HG02852 (cell line): Measurements from ENCODE around the gene FAM107B.

Source experiments
- ATAC-seq: cut with Tn5 transposase; IDR thresholded peaks from one replicate; pipeline ENCODE4 v1.9.1; 2021; ENCODE audit warnings: mild to moderate bottlenecking, moderate library complexity; ENCODE audit not compliant: unreplicated experiment

The FAM107B gene

DNA sequence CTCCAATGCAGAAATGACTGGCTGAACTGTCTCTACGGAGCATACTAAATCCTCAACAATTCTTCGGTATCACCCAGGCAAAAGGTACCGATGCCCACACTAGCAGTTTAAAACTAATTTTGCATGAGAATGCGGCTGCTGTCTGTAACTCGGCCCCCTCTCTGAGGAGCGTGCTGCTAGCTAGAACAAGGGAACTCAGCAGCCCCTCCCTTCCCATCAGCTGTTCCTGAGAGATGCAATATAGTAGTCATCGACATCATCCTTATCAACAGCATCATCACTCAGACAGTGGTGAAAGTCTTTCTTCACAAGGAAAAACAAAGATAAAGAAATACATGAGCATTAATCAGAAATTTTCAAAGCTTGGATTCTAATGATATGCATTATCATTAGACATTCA is 254.9 kb downstream of the FAM107B start:
- no peak for ATAC-seq

DNA sequence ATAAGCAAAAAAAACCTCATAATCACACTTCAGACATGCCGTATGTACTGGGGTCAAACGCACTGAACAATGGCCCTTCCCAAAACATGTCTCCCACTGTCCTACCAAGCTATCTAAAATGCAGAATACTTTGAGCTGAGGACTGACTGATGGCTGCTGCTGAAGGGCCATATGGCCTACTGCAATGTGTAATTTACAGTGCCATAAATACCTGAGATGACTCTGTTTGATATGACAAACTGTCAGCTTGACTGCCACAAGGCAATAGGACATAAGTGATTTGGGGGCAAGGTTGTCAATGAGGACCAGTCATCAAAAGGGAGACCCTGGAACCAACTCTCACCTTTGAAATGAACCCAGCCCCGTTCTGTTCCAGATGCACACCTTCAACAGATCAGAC is 256.5 kb downstream of the FAM107B start:
- no peak for ATAC-seq

DNA sequence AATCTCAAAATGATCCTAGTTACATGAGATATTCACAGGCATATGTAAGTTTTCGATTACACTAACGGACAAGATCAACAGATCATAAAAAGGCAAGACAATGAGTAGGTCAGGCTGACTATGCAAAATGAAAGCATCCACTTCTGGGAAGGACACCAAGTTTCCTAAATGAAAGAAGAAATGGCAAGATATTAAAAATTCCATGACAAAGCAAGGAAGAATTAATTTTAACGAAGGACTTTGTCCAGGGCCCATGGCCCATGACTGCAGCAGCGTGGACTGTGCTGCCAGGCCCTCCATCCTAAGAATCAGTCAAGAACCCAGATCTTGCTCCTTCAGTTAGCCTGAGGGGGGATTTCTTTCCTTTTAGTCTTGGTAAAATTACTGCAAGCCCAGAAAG is 261.6 kb downstream of the FAM107B start:
- no peak for ATAC-seq

DNA sequence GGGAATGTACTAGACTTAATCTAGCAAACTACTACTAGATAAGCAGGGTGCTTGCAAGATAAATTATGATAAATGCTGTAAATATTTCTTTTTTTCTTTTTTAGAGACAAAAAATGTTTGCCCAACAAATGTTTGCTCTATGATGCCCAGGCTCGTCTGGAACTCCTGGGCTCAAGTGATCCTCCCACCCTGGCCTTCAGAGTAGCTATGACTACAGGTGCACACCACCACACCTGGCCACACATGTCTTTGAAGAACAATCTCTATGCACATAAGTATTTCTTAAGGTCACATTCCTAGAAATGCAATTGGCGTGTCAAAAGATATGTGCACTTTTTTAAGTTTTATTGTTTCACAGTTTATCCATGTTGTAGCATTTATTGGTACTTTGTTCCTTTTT is 264.4 kb downstream of the FAM107B start:
- no peak for ATAC-seq

DNA sequence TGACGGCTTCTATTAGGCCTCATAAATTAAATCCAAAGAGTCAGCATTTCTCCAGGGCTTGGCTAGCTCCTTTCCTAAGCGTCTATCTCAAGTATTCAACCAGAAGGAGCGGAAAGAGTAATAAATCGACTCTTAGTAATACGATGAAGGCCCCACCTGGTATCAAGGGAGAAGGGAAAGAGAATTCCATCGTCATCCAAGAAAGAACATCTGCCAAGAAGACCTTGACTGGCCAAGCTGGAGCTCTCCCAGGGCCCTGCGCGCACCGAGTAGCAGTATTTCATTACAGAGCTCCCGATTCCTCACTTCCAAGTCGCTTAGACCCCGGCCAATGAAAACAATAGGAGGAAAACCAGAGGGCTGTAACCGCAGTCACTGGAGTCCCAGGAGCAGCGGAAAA is 266.0 kb downstream of the FAM107B start:
- ATAC-seq, result no peak

DNA sequence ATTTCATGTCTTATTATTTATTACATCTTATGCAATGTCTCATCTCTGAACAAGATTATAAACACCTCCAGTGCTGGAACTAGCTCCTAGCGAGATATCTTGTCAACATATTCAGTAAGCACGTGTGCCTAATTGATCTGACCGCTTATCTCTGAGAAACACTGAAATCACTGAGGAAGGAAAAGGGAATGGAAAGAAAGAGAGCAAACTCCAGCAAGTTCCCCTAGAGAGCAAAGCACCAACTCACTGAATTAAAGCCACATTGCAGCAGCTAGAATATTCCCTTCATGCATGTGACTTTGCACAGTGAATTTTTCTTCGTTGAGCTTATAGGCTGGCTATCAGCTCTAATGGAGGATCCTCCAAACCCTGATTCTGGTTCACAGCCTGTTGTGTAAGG is 266.9 kb downstream of the FAM107B start:
- ATAC-seq, result no peak

DNA sequence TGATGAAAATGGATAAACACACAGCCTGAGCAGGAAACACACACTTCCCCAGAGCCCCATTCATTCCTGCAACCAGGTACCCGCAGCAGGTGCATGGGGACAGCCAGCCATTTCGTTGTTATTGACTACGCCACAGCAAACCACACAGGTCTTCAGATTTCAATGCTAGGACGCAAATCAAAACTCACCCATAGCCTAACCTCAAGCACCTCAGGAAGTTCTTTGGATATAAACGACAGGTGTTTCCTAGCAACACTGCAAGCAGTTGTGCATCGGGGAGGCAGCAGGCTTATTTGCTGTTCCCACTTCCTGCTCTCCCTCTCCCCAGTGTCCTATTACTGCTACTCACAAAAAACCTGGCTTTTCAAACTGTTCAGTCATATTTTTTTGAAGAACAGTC is 267.5 kb downstream of the FAM107B start:
- ATAC-seq, result peak; percentile 52

DNA sequence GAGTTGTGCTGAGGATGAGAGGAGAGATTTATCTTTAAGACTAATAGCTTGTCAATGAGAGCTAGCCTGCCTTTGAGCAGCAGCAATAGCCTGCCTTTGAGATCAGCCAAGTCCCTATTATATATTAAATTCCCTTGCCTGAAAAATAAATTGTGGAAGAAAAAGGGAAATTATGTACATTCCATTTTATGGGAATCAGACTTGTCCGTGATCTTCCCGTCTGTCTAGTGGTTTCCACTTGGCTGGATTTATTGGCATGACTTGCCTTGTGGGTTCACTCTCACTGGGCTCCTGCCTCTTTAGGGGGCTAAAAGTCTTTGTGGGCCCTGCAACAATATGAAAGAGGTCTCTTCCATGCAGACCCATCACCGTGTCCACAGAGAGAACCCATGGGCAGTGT is 272.3 kb downstream of the FAM107B start:
- no peak for ATAC-seq

DNA sequence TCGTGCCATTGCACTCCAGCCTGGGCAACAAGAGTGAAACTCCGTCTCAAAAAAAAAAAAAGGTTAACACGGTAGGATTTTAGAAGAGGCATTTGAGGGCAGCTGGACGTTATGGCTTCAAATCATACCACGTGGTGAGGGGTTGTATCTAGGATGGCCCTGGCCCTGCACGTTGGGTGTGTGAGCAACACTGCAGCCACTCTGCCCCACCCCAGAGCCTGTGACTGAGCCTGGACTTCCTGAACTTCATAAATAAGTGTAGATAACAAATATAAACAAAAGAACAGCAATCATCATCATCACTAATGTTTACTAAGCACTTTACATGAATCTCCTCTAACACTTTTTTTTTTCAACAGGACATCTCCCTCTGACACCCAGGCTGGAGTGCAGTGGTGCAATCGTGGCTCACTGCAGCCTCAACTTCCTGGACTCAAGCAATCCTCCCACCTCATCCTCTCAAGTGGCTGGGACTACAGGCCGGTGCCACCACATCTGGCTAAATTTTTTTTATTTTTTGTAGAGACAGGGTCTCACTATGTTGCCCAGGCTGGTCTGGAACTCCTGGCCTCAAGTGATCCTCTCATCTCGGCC is 274.4 kb downstream of the FAM107B start:
- ATAC-seq, result no peak

DNA sequence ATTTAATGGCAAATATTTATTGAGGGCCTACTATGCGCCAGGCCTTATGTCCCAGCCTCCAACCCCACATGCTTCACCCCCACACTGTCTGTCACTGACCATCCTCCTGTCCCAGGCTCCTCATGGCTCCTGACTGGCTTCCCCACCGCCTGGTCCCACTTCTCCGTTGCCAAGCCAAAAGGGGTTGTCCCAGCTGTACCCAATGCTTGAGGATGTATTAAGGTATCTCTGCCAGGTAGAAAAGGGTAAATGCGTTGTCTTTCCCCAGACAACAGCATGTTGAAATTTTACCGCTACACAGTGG is 275.1 kb downstream of the FAM107B start:
- ATAC-seq, result no peak

DNA sequence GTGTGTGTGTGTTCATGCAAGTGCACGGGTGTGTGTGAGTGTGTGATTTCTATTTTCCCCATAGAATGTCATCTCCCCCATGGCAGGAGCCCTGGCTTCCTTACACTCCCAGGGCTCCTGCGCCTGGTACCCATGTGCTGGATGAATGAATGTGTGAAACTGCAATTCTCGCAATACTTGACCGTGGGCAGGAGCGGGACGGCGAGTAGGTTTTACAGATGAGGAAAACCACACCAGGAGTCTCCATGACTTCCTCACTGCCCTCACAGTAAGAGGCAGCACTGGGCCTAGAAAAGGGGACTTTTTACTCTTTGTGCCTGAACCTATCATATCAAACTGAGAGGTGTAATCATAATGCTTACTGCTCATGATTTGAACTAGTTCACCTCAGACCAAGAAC is 276.4 kb downstream of the FAM107B start:
- ATAC-seq, result no peak

DNA sequence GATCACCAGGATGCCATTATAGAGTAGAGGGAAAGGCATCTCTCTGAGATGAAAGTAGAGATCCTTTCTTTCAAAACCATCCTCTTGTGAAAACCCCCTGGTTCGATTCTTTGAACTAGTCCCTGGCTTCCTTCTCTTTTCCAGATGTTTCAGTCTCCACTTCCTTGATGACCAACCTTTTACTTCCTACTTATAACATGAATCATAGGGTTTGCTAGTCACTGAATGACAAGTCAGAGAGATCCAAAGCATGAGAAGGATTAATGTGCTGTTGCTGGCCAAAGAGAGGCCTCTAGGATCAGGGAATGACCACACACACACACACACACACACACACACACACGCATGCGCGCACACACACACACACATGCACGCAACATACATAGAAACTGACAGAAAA is 282.9 kb downstream of the FAM107B start:
- no peak for ATAC-seq

DNA sequence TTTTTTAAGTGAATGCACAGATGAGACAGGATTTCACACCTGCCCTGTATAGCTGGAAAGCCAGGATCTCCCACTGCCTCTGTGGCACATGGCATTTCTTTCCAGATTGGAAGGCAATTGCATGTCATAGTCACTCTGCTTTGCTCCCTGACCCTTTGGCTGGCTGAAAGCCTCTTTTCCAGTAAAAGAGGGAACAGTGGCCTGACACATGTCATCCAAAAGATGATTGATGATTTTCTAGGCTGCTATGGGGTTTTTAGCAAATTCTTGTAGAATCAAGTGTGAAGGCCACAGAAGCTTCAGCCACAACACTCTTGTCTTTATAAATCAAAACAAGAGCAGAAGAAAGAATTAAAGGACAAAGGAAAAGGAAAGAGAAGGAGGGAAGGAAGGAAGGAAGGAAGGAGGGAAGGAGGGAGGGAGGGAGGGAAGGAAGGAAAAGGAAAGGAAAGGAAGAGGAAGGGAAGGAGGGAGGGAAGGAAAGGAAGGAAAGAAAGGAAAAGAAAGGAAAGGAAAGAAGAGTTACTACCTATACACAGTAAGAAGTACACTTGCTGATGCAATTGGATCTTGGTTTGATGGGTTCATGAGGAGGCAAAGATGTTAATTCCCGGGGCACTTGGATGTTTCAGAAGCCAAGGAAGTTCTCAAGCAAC is 285.0 kb downstream of the FAM107B start:
- ATAC-seq, result no peak

DNA sequence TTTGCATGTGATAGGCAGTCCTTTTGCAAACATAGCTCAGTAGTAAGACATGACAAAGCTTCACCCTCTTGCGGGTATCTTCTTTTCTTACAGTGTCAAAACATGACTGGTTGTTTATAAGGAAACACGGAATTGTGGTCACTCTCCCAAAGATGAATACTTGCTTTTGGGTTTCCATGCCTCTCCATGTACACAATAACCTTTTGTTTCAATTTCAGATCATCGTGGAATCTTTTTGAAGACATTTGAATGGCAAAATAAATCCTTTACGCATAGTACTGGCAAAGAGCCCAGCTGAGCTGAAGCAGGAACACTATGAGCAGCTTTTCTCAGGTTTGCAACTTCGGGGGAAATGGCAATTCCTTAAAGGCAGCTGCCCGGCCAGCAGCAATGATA is 287.2 kb downstream of the FAM107B start:
- no peak for ATAC-seq

DNA sequence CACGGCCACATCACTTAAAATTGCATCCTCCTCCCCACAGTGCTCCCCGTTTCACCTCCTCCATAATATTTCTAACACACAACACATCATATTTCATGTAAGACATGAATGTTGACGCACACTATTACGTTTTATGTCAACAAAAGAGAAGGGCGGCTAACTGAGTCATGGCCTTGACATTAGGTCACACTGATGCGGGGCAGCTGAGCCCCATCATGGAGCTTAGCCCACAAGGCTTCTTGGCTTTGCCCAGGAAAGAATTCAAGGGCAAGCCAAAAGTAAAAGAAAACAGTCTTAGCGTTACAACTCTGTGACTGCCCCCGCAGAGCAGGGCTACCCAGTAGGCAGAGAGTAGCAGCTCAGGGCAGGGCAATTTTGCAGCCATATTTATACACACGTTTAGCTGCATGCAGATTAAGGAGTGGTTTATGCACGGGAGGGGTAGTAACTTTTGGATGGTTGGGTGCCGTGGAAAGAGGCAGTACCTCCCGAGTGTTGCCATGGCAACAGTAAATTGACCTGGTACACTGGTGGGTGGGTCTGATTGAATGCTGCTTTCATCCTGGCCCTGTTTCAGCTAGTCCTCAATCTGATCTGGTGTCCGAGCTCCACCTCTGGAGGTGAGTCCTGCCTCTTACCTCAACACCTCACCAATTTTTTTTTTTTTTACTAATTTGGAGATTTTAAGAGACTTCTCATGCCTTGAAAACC is 287.8 kb downstream of the FAM107B start:
- ATAC-seq, result no peak

DNA sequence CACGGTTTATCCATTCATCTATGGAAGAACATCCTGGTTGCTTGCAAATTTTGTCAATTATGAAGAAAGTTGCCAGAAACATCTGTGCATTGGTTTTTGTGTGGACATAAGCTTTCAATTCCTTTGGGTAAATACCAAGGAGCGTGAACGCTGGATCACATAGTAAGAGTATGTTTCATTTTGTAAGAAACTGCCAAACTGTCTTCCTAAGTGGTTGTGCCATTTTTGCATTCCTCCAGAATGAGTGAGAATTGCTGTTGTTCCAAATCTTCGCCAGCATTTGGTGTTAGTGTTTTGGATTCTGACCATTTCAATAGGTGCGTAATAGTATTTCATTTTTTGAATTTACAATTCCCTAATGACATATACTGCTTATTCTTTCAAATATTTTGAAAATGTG is 288.7 kb downstream of the FAM107B start:
- ATAC-seq, result no peak

DNA sequence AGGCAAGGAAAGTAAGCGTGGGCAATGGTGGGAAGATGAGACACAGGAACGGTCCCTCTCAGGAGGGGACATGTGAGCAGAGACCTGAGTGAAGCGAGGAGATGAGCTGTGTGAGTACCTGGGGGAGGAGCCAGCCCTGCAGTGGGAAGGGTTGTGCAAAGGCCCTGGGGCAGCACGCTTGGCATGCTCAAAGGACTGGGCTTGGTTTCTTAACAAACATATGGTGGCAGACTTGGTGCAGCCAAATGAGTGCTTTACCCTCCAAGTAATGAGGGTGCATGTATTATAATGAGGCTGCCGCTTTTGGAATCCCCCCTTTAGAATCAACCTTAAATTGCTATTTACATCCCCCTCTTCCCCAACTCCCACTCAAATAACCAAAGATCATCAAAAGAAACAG is 291.3 kb downstream of the FAM107B start:
- no peak for ATAC-seq

DNA sequence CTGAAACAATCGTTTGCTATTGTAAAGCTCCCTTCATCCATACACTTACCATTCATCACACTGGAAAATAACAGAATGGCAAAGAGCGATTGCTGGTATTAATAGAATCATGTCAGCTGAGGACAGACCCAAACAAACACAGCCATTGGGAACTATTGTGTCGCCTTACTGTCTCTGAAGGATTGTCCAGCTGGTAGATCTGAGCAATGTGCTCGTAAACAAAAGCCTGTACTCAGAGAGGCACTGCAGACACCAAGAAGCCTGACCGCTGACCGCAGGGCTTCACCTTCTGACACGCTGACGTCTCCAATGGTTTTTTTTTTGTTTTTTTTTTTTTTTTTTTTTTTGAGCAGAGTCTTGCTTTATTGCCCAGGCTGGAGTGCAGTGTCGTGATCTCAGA is 292.9 kb downstream of the FAM107B start:
- no peak for ATAC-seq

DNA sequence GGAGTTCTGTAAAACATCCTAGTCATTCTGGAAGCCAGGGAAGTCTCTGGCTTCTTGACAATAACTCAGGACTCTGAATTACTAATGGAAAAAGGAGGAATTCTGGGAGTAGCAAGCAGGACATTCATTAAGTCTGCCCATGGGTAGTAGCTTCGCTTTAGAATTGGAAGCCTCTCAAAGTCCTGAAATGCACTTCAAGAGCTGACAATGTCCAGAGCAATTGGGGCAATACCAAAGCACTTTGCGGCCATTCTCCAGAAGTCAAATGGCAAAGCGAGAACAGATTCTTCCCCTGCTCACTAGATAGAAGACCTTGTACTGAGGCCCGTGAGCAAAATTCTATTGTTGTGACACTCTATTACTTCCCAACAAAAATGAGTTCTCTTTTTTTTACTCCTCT is 293.7 kb downstream of the FAM107B start:
- ATAC-seq, result no peak

DNA sequence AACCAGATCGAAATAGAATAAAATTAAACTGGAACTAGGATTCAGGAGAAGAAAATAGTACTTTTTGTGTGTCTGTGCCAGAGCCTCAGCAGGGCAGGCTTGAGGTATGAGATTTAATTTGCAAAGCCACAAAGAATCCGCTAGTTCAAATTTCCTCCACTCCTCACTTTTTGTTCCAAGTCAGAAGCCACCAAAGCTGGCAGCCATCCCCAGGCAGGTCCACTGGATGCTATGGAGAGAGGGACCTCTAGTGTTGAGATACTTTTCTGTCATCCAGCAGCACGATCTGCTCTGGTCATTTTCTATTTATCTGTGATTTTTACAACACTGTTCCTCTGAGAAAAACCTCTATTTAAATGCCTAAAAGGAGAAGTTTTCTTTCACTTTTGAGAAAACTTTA is 296.1 kb downstream of the FAM107B start:
- ATAC-seq, result no peak

DNA sequence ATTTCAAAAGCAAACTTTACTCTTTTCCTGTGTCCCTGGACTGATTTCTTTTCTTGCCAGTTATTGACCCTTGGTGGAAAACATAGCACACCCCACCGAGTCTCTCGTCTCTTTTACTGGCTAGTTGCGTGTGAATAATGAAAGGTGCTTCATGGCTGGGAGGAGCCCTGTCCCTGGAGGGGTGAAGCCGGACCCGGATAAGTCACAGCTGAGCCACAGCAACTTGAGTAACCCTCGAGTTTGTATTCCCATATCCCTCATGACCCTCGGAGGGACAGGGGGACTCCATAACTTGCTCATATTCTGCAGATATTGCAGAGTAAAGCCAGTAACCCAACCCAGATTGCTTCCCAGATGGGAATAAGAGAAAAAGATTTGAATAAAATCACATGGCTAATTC is 296.5 kb downstream of the FAM107B start:
- ATAC-seq, result no peak

DNA sequence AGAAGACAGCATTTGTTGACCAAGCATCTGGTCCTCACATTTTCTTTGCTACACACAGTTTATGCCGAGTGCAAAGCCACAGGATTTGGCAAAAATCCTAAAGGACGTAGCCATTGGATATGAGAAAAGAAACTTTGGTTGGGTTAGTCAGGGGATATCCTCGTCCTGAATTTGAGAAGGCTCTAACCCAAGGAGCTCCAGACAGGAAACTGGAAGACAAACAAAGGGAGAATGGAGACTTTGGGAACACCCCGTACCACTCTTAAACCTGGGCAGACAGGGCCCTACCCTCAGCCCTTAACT is 297.3 kb downstream of the FAM107B start:
- ATAC-seq, result no peak
